NCI-H1417 (cell line): ENCODE data around the gene EZR.

Source experiments
- DNase-seq, 3 experiments: peaks; one replicate each; lab custom pipeline; 2025; lab: John Stamatoyannopoulos, UW

The EZR gene

GRCh38 chr6:158761746-158762145, 57.4 kb downstream of the EZR start:
- DNase-seq: no peak

GRCh38 chr6:158760618-158761250, 58.4 kb downstream of the EZR start:
- no peak for DNase-seq

GRCh38 chr6:158759966-158760617, 59.1 kb downstream of the EZR start:
- no peak for DNase-seq

- peak in 2 of 3 experiments; percentile 77 to 89 for DNase-seq
These were observed 60.2 kb downstream of the EZR start for GRCh38 chr6:158758941-158759479.

GRCh38 chr6:158758451-158758860, 60.7 kb downstream of the EZR start:
- DNase-seq: peak; percentile 47 to 97 (median 87)

GRCh38 chr6:158757753-158758090, 61.4 kb downstream of the EZR start:
- no peak for DNase-seq

GRCh38 chr6:158756977-158757752, 62.0 kb downstream of the EZR start:
- no peak for DNase-seq

- no peak for DNase-seq
These were observed 63.0 kb downstream of the EZR start for GRCh38 chr6:158756126-158756525.

- DNase-seq: no peak
These were observed 63.5 kb downstream of the EZR start for GRCh38 chr6:158755636-158756035.

- peak in 1 of 3 experiments; percentile 34 for DNase-seq
These were observed 64.4 kb downstream of the EZR start for GRCh38 chr6:158754738-158755137.

- no peak for DNase-seq
These were observed 65.4 kb downstream of the EZR start for GRCh38 chr6:158753811-158754210.

- DNase-seq: peak in 2 of 3 experiments; percentile 87 to 97
These were observed 66.6 kb downstream of the EZR start for GRCh38 chr6:158752613-158753012.

- DNase-seq: no peak
These were observed 67.2 kb downstream of the EZR start for GRCh38 chr6:158751921-158752320.

- DNase-seq: no peak
These were observed 67.9 kb downstream of the EZR start for GRCh38 chr6:158751224-158751623.

GRCh38 chr6:158744986-158745430, 74.2 kb downstream of the EZR start:
- DNase-seq: no peak

GRCh38 chr6:158743033-158743651, 76.0 kb downstream of the EZR start:
- DNase-seq: no peak

GRCh38 chr6:158739673-158740072, 79.5 kb downstream of the EZR start:
- no peak for DNase-seq

GRCh38 chr6:158737710-158738615, 81.2 kb downstream of the EZR start:
- DNase-seq: peak in 1 of 3 experiments; percentile 19

GRCh38 chr6:158737082-158737709, 82.0 kb downstream of the EZR start:
- DNase-seq: no peak

- no peak for DNase-seq
These were observed 84.2 kb downstream of the EZR start for GRCh38 chr6:158735009-158735408.

GRCh38 chr6:158730541-158730907, 88.6 kb downstream of the EZR start:
- DNase-seq: no peak
